ENCODE data around the gene BATF. TPM values are rescaled to one million over a fixed set of nuclear protein-coding genes. Genes with fewer than 3 reads are reported as not detected.

Gene BATF
- total and polyA plus RNA-seq, 4 experiments from 2014 or later = 17.1 to 53.8 (median 33.6) TPM

DNA sequence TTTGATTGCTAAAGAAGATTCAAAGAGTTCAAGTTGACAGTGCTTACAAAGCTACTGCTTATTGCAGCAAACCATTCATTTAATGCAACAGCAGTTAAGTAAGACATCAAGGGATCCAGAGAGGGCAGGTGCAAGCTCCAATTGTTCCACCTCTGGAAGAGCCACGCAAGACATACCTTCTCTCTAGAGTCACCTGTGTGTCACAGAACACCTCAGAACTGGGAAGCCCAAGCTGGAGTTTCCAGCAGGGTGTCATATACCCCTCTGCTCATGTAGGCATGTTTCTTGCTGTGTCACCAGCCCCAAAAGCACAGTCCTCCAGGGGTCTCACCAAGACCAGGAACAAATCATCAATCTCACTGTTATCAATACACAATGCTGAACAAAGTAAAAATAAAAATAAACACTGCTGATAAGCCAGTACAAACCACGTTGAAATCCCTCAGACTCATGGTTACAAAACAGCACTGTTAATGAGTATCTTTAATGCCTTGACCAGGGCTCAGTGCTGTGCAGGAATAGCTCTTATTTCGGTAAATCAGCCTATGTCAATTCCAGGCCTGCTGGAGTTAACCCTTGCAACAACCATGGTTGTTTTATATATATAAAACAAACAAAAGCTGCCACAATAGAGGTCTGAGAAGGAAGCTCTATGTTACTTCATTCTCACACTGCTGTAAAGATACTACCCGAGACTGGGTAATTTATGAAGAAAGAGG is 37.4 kb upstream of the BATF start:
- Histone ChIP-seq H3K4me3 (ENCODE audit: low read length in 2 of 2) (no peak overlapping the region), H3K4me1 (ENCODE audit: insufficient read depth, low read length) (peaks cover 14% of the 10 kb centered on the region), H3K36me3 (ENCODE audit: insufficient read depth, low read length) (no peaks in the 10 kb centered on the region), H3K27me3 (ENCODE audit: insufficient read depth, low read length) (no peaks in the 10 kb centered on the region), H3K27ac (ENCODE audit: low read depth, low read length) (no peak overlapping the region), H3K9me3 (ENCODE audit: control insufficient read depth in 1 of 2, low read length in 2 of 2) (no peaks in the 10 kb centered on the region)
- Mint-ChIP-seq H3K4me1 (peaks cover 8 to 20% (median 15%) of the 10 kb centered on the region in 4 donors), H3K27me3 (no peaks in the 10 kb centered on the region), H3K36me3 (no peaks in the 10 kb centered on the region), H3K27ac (no peak overlapping the region), H3K4me3 (no peak overlapping the region), H3K9me3 (no peaks in the 10 kb centered on the region)
- intact Hi-C loops (cut with micrococcal nuclease) = no loop called here
- no peak for DNase-seq
- POLR2A ChIA-PET (ENCODE audit: partially characterized antibody) = interaction anchor here (0.6 kb wide), 1 partner anchor 363 kb away, joined by 3 read pairs; no protein-coding TSS in a partner anchor
- CTCF ChIA-PET (ENCODE audit: partially characterized antibody) = interaction anchor here (0.9 to 1.7 kb wide), 4 partner anchors 7 to 353 kb away, joined by 3 to 9 read pairs (median 4); no protein-coding TSS in a partner anchor

DNA sequence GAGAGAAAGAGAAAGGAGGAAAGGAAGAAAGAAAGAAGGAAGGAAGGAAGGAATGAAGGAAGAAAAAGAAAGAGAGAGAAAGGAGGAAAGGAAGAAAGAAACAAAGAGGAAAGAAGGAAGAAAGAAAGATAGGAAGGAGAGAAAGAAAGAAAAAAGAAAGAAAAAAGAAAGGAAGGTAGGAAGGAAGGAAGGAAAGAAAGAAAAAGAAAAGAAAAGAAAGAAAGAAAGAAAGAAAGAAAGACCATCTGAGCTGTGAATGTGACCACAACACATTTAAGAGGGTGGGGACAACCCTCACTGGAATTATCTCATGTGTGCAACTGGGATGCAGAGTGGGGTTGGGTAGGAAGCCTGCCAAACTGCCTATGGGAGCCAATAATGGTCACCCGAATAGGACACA is 36.0 kb upstream of the BATF start:
- CTCF ChIA-PET (ENCODE audit: partially characterized antibody) = interaction anchor here (1.3 to 7.6 kb wide), 6 partner anchors 10 to 179 kb away, joined by 3 to 121 read pairs (median 12); no protein-coding TSS in a partner anchor
- H3K9me3 ChIP-seq (ENCODE audit: control insufficient read depth in 1 of 2, low read length in 2 of 2) = no peaks in the 10 kb centered on the region
- H3K4me3 ChIP-seq (ENCODE audit: low read length in 2 of 2) = no peak overlapping the region
- H3K4me1 ChIP-seq (ENCODE audit: insufficient read depth, low read length) = peaks cover 14% of the 10 kb centered on the region
- Mint-ChIP-seq H3K4me1 (peaks cover 8 to 20% (median 15%) of the 10 kb centered on the region in 4 donors), H3K27me3 (no peaks in the 10 kb centered on the region), H3K36me3 (no peaks in the 10 kb centered on the region), H3K4me3 (no peak overlapping the region), H3K27ac (peak overlapping the region in 1 of 7 donors; percentile 33), H3K9me3 (no peaks in the 10 kb centered on the region)
- intact Hi-C loops (cut with micrococcal nuclease) = no loop called here
- no peak for DNase-seq
- no peak overlapping the region for H3K27ac ChIP-seq (ENCODE audit: low read depth, low read length)
- POLR2A ChIA-PET (ENCODE audit: partially characterized antibody) = interaction anchor here (1.6 kb wide), 1 partner anchor 359 kb away, joined by 5 read pairs; the partner anchor contains the start of gene NEK9
- H3K27me3 ChIP-seq (ENCODE audit: insufficient read depth, low read length) = no peaks in the 10 kb centered on the region
- H3K36me3 ChIP-seq (ENCODE audit: insufficient read depth, low read length) = no peaks in the 10 kb centered on the region

DNA sequence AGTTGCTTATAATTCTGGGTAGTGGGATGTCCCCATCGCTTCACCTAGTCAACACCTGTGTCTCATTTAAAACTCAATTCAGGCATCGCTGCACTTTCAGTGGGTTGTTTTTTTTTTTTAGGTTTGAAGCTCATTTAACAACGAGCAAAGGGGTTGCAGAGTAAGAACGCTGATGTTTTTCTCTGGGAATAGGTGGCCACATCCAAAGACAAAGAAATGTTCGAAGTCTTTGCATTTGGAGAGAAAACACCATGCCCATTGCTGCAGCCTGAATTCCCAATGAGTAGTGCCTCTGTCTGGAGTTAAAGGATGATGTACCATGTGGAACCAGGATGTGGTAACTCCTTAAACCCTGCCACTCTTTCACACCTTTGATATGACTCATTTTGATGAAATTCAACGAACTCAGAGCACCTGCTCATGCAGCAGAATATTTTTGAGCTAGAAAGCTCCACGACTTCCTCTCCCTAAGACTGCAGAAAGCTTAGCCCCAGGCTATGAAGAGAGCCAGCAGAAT is 35.1 kb upstream of the BATF start:
- ChIA-PET POLR2A (ENCODE audit: partially characterized antibody) (interaction anchor here (1.6 to 2.7 kb wide), 2 partner anchors 28 to 360 kb away, joined by 5 to 10 read pairs; partner anchors contain the start of gene NEK9), CTCF (ENCODE audit: partially characterized antibody) (interaction anchor here (0.6 to 7.6 kb wide), 14 partner anchors 9 to 190 kb away, joined by 3 to 121 read pairs (median 4); partner anchors contain the start of gene BATF)
- Mint-ChIP-seq H3K27me3 (no peaks in the 10 kb centered on the region), H3K4me3 (peak overlapping the region in 3 of 8 donors; percentile 11 to 59 (median 32)), H3K27ac (peak overlapping the region in 2 of 7 donors; percentile 33 to 57), H3K36me3 (no peaks in the 10 kb centered on the region), H3K9me3 (no peaks in the 10 kb centered on the region), H3K4me1 (peaks cover 8 to 20% (median 15%) of the 10 kb centered on the region in 4 donors)
- no peak overlapping the region for H3K27ac ChIP-seq (ENCODE audit: low read depth, low read length)
- H3K4me3 ChIP-seq (ENCODE audit: low read length in 2 of 2) = no peak overlapping the region
- H3K9me3 ChIP-seq (ENCODE audit: control insufficient read depth in 1 of 2, low read length in 2 of 2) = no peaks in the 10 kb centered on the region
- H3K36me3 ChIP-seq (ENCODE audit: insufficient read depth, low read length) = no peaks in the 10 kb centered on the region
- peak; percentile 6 to 50 (median 16) for DNase-seq
- intact Hi-C loops (cut with micrococcal nuclease) = no loop called here
- peaks cover 14% of the 10 kb centered on the region for H3K4me1 ChIP-seq (ENCODE audit: insufficient read depth, low read length)
- H3K27me3 ChIP-seq (ENCODE audit: insufficient read depth, low read length) = no peaks in the 10 kb centered on the region

DNA sequence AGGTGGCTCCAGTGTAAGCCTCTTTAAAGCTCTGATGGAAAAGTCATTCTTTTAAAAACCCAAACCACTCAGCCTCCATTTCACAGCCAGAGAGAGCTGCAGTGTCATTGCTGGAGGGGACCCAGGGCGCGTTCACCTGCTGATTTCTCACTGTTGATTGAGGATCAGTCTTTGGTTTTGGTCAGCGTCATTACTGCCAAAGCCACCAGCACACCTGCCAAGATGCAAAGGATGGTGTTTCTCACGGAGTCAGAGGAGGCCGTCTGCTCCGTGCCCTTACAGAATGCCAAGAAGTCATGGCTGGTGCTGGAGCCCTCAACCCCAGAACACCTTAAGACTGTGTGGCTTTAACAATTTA is 32.8 kb upstream of the BATF start:
- peaks cover 14% of the 10 kb centered on the region for H3K4me1 ChIP-seq (ENCODE audit: insufficient read depth, low read length)
- no peaks in the 10 kb centered on the region for H3K9me3 ChIP-seq (ENCODE audit: control insufficient read depth in 1 of 2, low read length in 2 of 2)
- no peak overlapping the region for H3K4me3 ChIP-seq (ENCODE audit: low read length in 2 of 2)
- no peak overlapping the region for H3K27ac Mint-ChIP-seq
- no peaks in the 10 kb centered on the region for H3K27me3 Mint-ChIP-seq
- POLR2A ChIA-PET (ENCODE audit: partially characterized antibody) = interaction anchor here (0.6 to 2.7 kb wide), 8 partner anchors 25 to 357 kb away, joined by 3 to 10 read pairs (median 4); partner anchors contain the start of gene BATF
- no peaks in the 10 kb centered on the region for H3K36me3 ChIP-seq (ENCODE audit: insufficient read depth, low read length)
- peaks cover 11 to 26% (median 18%) of the 10 kb centered on the region in 4 donors for H3K4me1 Mint-ChIP-seq
- CTCF ChIA-PET (ENCODE audit: partially characterized antibody) = interaction anchor here (0.9 to 7.6 kb wide), 38 partner anchors 7 to 372 kb away, joined by 3 to 121 read pairs (median 6); partner anchors contain the start of gene BATF
- H3K27me3 ChIP-seq (ENCODE audit: insufficient read depth, low read length) = no peaks in the 10 kb centered on the region
- DNase-seq = no peak
- peak overlapping the region in 4 of 8 donors; percentile 15 to 69 (median 34) for H3K4me3 Mint-ChIP-seq
- H3K36me3 Mint-ChIP-seq = no peaks in the 10 kb centered on the region
- no peaks in the 10 kb centered on the region for H3K9me3 Mint-ChIP-seq
- H3K27ac ChIP-seq (ENCODE audit: low read depth, low read length) = no peak overlapping the region
- intact Hi-C loops (cut with micrococcal nuclease) = loop anchor here (1.0 to 2.0 kb wide), 2 partner anchors 71 to 357 kb away; no protein-coding TSS in a partner anchor

DNA sequence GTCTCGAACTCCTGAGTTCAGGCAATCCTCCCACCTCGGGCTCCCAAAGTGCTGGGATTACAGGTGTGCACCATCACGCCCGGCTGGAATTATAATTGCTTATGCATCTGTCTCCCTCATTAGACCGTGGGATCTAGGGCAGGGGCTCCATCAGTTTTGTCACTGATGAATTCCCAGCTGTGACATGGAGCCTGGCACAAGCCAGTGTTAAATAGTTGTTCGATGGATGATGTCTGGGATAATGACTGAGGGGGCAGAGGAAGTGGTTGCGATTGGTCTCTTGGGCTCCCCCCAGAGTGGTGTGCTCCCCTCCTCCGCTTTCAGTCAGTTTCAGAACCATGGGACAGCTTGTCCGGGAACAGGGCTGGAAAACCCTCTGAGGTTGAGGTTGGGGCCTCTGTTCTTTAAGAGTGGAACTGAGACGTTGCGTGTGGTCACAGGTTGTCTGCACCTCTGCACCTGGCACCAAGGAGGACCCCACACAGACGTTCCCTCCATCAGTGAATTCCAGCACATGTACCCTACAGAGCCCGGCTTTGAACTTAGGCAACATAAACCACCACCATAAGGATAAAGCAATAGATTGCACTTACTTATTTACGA is 30.8 kb upstream of the BATF start:
- H3K4me3 Mint-ChIP-seq = no peak overlapping the region

DNA sequence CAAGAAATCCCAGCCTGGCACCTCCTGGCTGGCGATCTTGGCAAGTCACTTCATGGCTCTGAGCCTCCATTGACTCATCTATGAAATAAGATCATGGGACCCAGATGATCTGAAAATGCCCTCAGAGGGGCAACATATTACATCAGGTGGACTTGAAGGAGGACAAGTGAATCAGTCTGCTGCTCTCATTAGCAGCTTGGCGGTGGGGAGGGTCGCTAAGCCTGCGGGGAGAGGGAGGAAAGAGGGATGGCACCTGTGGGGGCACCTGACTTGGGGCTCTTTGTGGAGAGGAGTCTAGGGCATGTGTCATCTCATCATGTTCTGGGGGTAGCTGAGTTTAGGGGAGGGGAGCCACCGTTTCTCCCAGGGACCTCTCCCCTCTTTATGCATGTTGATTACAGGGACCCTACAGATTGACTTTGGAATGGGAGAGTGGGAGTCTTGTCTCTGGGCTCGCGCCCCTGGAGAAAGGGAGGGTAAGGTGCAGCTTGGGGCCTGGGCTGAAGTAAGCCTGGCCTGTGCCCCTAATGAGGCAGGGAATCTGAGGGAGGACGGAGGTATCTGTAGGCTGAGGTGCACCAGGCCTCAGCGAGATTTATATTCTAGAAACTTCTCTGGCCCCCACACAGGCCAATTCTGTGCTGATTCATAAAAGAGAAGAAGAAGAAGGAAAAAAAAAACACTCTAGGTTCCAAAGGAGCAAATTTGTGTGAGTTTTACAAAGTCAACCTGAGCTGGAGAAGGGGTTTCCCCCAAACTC is 29.3 kb upstream of the BATF start:
- ChIA-PET POLR2A (ENCODE audit: partially characterized antibody) (no interaction called here), CTCF (ENCODE audit: partially characterized antibody) (interaction anchor here (2.7 to 7.6 kb wide), 2 partner anchors 67 to 188 kb away, joined by 10 to 101 read pairs; no protein-coding TSS in a partner anchor)
- Mint-ChIP-seq H3K9me3 (peaks cover 0 to 2% (median 0%) of the 10 kb centered on the region in 8 donors), H3K4me1 (peaks cover 7 to 27% (median 13%) of the 10 kb centered on the region in 4 donors), H3K27ac (peak overlapping the region in 4 of 7 donors; percentile 18 to 56 (median 34)), H3K4me3 (no peak overlapping the region), H3K27me3 (no peaks in the 10 kb centered on the region), H3K36me3 (no peaks in the 10 kb centered on the region)
- Histone ChIP-seq H3K27ac (ENCODE audit: low read depth, low read length) (no peak overlapping the region), H3K4me3 (ENCODE audit: low read length in 2 of 2) (no peak overlapping the region), H3K27me3 (ENCODE audit: insufficient read depth, low read length) (no peaks in the 10 kb centered on the region), H3K4me1 (ENCODE audit: insufficient read depth, low read length) (peaks cover 6% of the 10 kb centered on the region), H3K9me3 (ENCODE audit: control insufficient read depth in 1 of 2, low read length in 2 of 2) (no peaks in the 10 kb centered on the region), H3K36me3 (ENCODE audit: insufficient read depth, low read length) (no peaks in the 10 kb centered on the region)
- DNase-seq = no peak
- intact Hi-C loops (cut with micrococcal nuclease) = no loop called here

More for the DNA sequence above, 30.8 kb upstream of the BATF start:
- ChIA-PET POLR2A (ENCODE audit: partially characterized antibody) (no interaction called here), CTCF (ENCODE audit: partially characterized antibody) (interaction anchor here (0.8 to 7.6 kb wide), 8 partner anchors 7 to 185 kb away, joined by 3 to 121 read pairs (median 3); no protein-coding TSS in a partner anchor)
- no peaks in the 10 kb centered on the region for H3K27me3 ChIP-seq (ENCODE audit: insufficient read depth, low read length)
- H3K9me3 Mint-ChIP-seq = peaks cover 0 to 2% (median 0%) of the 10 kb centered on the region in 8 donors
- DNase-seq = no peak
- H3K9me3 ChIP-seq (ENCODE audit: control insufficient read depth in 1 of 2, low read length in 2 of 2) = no peaks in the 10 kb centered on the region
- no peaks in the 10 kb centered on the region for H3K27me3 Mint-ChIP-seq
- peak overlapping the region in 1 of 7 donors; percentile 29 for H3K27ac Mint-ChIP-seq
- H3K4me1 Mint-ChIP-seq = peaks cover 10 to 26% (median 17%) of the 10 kb centered on the region in 4 donors
- H3K4me3 ChIP-seq (ENCODE audit: low read length in 2 of 2) = no peak overlapping the region
- intact Hi-C loops (cut with micrococcal nuclease) = no loop called here
- H3K36me3 ChIP-seq (ENCODE audit: insufficient read depth, low read length) = no peaks in the 10 kb centered on the region
- no peak overlapping the region for H3K27ac ChIP-seq (ENCODE audit: low read depth, low read length)
- H3K36me3 Mint-ChIP-seq = no peaks in the 10 kb centered on the region
- H3K4me1 ChIP-seq (ENCODE audit: insufficient read depth, low read length) = peaks cover 14% of the 10 kb centered on the region

All from CD4-positive, alpha-beta memory T cell (primary cell).